GM12872 (cell line): ENCODE measurements around the gene GMEB2.

Experiments used
- CTCF ChIP-seq: IDR thresholded peaks from 3 replicates; pipeline ENCODE4 v1.5.1; 2011; ENCODE audit warnings: low read depth, mild to moderate bottlenecking, low read length, moderate library complexity; ENCODE audit not compliant: insufficient read depth

GMEB2 gene

GRCh38 chr20:63643946-63644345, 17.0 kb upstream of the GMEB2 start:
- no peak for TF ChIP-seq CTCF

- TF ChIP-seq CTCF: no peak
Observed at GRCh38 chr20:63643499-63643898, 16.6 kb upstream of the GMEB2 start.

- no peak for TF ChIP-seq CTCF
Observed at GRCh38 chr20:63642527-63643247, 15.8 kb upstream of the GMEB2 start.

GRCh38 chr20:63641792-63642523, 15.1 kb upstream of the GMEB2 start:
- peak; percentile 62 for TF ChIP-seq CTCF

- no peak for TF ChIP-seq CTCF
Observed at GRCh38 chr20:63641146-63641791, 14.4 kb upstream of the GMEB2 start.

GRCh38 chr20:63640086-63640485, 13.2 kb upstream of the GMEB2 start:
- TF ChIP-seq CTCF: no peak
